PC-3 (cell line): ENCODE data around the gene ST8SIA5. TPM values are rescaled to one million over a fixed set of nuclear protein-coding genes. Genes with fewer than 3 reads are reported as not detected.

Experiments used
- ATAC-seq: fragments of 200-7000 bp; cut with Tn5 transposase; 2 replicates; pipeline ENCODE4 v1.9.1; 2020; ENCODE audit warnings: mild to moderate bottlenecking, moderate library complexity
- BruUV-seq: library from RNA; stranded (reverse); fragments of 400-500 nt; replicated peaks from 2 replicates; lab custom pipeline; 2021; lab: Mats Ljungman, UMichigan
- CTCF ChIA-PET: fragments of 300-600 bp; sonication (Branson Sonifier 250); formaldehyde crosslinking; loops from one replicate; lab custom pipeline; 2022; ENCODE audit warnings: antibody characterized with exemption; lab: Charles Lee
- POLR2A ChIA-PET: fragments of 300-600 bp; sonication (Branson Sonifier 250); formaldehyde crosslinking; loops from one replicate; lab custom pipeline; 2022; ENCODE audit warnings: antibody characterized with exemption; ENCODE audit not compliant: unreplicated experiment; lab: Charles Lee
- DNase-seq: peaks from one replicate; pipeline ENCODE4 v3.0.0-alpha.2; 2015
- H2AFZ ChIP-seq: fragments of 300-600 bp; sonication (generic); 2 replicates; pipeline ENCODE4 v1.6.0; 2016; ENCODE audit warnings: antibody characterized with exemption, low read length
- H3F3A ChIP-seq: fragments of 300-600 bp; sonication (generic); one replicate; pipeline ENCODE4 v1.6.0; 2017; ENCODE audit warnings: antibody characterized with exemption, low read length, control low read depth, mild to moderate bottlenecking; ENCODE audit not compliant: unreplicated experiment
- H3K27ac ChIP-seq: fragments of 300-600 bp; sonication (generic); 2 replicates; pipeline ENCODE4 v1.5.1; 2016; ENCODE audit warnings: mild to moderate bottlenecking, low read length
- H3K27me3 ChIP-seq: fragments of 300-600 bp; sonication (generic); 2 replicates; pipeline ENCODE4 v1.6.1; 2016; ENCODE audit warnings: low read length, mixed read lengths
- H3K36me3 ChIP-seq: fragments of 300-600 bp; sonication (generic); 2 replicates; pipeline ENCODE4 v1.6.1; 2016; ENCODE audit warnings: low read depth, mixed run types, low read length, mixed read lengths
- H3K4me1 ChIP-seq: fragments of 300-600 bp; sonication (generic); 2 replicates; pipeline ENCODE4 v1.5.1; 2016; ENCODE audit warnings: low read length; ENCODE audit not compliant: insufficient read depth
- H3K4me2 ChIP-seq: fragments of 300-600 bp; sonication (generic); 2 replicates; pipeline ENCODE4 v1.6.0; 2016; ENCODE audit warnings: low read length
- H3K4me3 ChIP-seq: fragments of 300-600 bp; sonication (generic); 2 replicates; pipeline ENCODE4 v1.5.1; 2016; ENCODE audit warnings: mild to moderate bottlenecking, low read length, mixed read lengths
- H3K79me2 ChIP-seq: fragments of 300-600 bp; sonication (generic); 2 replicates; pipeline ENCODE4 v1.6.1; 2017; ENCODE audit warnings: low read length, mixed read lengths
- H3K9ac ChIP-seq: fragments of 300-600 bp; sonication (generic); 2 replicates; pipeline ENCODE4 v1.6.0; 2016; ENCODE audit warnings: mild to moderate bottlenecking, low read length
- H3K9me2 ChIP-seq: fragments of 300-600 bp; sonication (generic); replicated peaks from 2 replicates; pipeline ENCODE4 v1.6.1; 2016; ENCODE audit warnings: mixed run types, low read length, mixed read lengths
- H3K9me3 ChIP-seq: fragments of 300-600 bp; sonication (generic); 2 replicates; pipeline ENCODE4 v1.6.1; 2016; ENCODE audit warnings: low read length, mixed read lengths
- H4K20me1 ChIP-seq: fragments of 300-600 bp; sonication (generic); 2 replicates; pipeline ENCODE4 v1.6.1; 2016; ENCODE audit warnings: low read length, mixed read lengths
- CTCF ChIP-seq: fragments of 300-600 bp; sonication (generic); conservative IDR thresholded peaks from 2 replicates; pipeline ENCODE4 v1.5.1; 2017; ENCODE audit warnings: antibody characterized with exemption, low read depth, mild to moderate bottlenecking, low read length
- EZH2 ChIP-seq: fragments of 300-600 bp; sonication (generic); IDR thresholded peaks from one replicate; pipeline ENCODE4 v1.6.1; 2017; ENCODE audit warnings: antibody characterized with exemption, mild to moderate bottlenecking, low read length; ENCODE audit not compliant: unreplicated experiment
- EZH2phosphoT487 ChIP-seq: fragments of 300-600 bp; sonication (generic); IDR thresholded peaks from 2 replicates; pipeline ENCODE4 v1.6.1; 2018; ENCODE audit warnings: mild to moderate bottlenecking, antibody characterized with exemption, low read length, borderline replicate concordance
- intact Hi-C: fragments of 100-400 bp; cut with micrococcal nuclease; formaldehyde crosslinking; loops from 2 replicates; pipeline ENCODE4 v1.9.0; 2023
- total RNA-seq: library from RNA; depleted of rRNA; stranded (reverse); fragments of >200 nt; gene quantifications from 2 replicates; pipeline ENCODE4 v1.2.3, GENCODE V29; 2014

ST8SIA5 gene
- total RNA-seq, 1 experiment from 2014 or later = 0.04 TPM

GRCh38 chr18:46731316-46731715 lies 25.5 kb downstream of the ST8SIA5 start:
- no TSS peak for BruUV-seq
- Histone ChIP-seq H3K4me2 (no peak overlapping the region), H3K36me3 (no peaks in the 10 kb centered on the region), H4K20me1 (no peaks in the 10 kb centered on the region), H3K27me3 (no peaks in the 10 kb centered on the region), H3K4me1 (no peaks in the 10 kb centered on the region), H3K4me3 (no peak overlapping the region), H3K9ac (no peak overlapping the region), H3K27ac (no peak overlapping the region), H3K9me3 (no peaks in the 10 kb centered on the region), H2AFZ (no peak overlapping the region), H3K9me2 (no peaks in the 10 kb centered on the region), H3K79me2 (no peaks in the 10 kb centered on the region), H3F3A (no peaks in the 10 kb centered on the region)
- ChIA-PET CTCF (no interaction called here), POLR2A (no interaction called here)
- ATAC-seq (no peak), DNase-seq (no peak)
- no peak for TF ChIP-seq EZH2
- TF ChIP-seq CTCF = no peak
- TF ChIP-seq EZH2phosphoT487 = no peak
- intact Hi-C loops = no loop called here

- no peaks in the 10 kb centered on the region for H3K9me2 ChIP-seq
- intact Hi-C loops = no loop called here
- DNase-seq = no peak
- H3F3A ChIP-seq = no peaks in the 10 kb centered on the region
- no peaks in the 10 kb centered on the region for H3K4me1 ChIP-seq
- H3K79me2 ChIP-seq = no peaks in the 10 kb centered on the region
- no peaks in the 10 kb centered on the region for H3K36me3 ChIP-seq
- POLR2A ChIA-PET = no interaction called here
- H4K20me1 ChIP-seq = no peaks in the 10 kb centered on the region
- no TSS peak for BruUV-seq
- no peak overlapping the region for H3K4me2 ChIP-seq
- H3K9me3 ChIP-seq = no peaks in the 10 kb centered on the region
- no peak overlapping the region for H3K27ac ChIP-seq
- no peak overlapping the region for H3K9ac ChIP-seq
- H3K4me3 ChIP-seq = no peak overlapping the region
- no peaks in the 10 kb centered on the region for H3K27me3 ChIP-seq
- CTCF ChIA-PET = no interaction called here
- TF ChIP-seq EZH2 (no peak), CTCF (no peak), EZH2phosphoT487 (no peak)
- no peak overlapping the region for H2AFZ ChIP-seq
- no peak for ATAC-seq
These were observed 28.5 kb downstream of the ST8SIA5 start for GRCh38 chr18:46728219-46728930.

- no peaks in the 10 kb centered on the region for H3K36me3 ChIP-seq
- no peak overlapping the region for H3K9ac ChIP-seq
- no peak overlapping the region for H3K4me3 ChIP-seq
- no peak overlapping the region for H3K4me2 ChIP-seq
- BruUV-seq = no TSS peak
- no peaks in the 10 kb centered on the region for H4K20me1 ChIP-seq
- intact Hi-C loops = no loop called here
- no peaks in the 10 kb centered on the region for H3K79me2 ChIP-seq
- CTCF ChIA-PET = no interaction called here
- H3K27ac ChIP-seq = no peak overlapping the region
- no peaks in the 10 kb centered on the region for H3K27me3 ChIP-seq
- no peak for ATAC-seq
- H2AFZ ChIP-seq = no peak overlapping the region
- H3K9me3 ChIP-seq = no peaks in the 10 kb centered on the region
- no peaks in the 10 kb centered on the region for H3K4me1 ChIP-seq
- no peak for TF ChIP-seq EZH2
- TF ChIP-seq EZH2phosphoT487 = no peak
- no peak for TF ChIP-seq CTCF
- H3F3A ChIP-seq = no peaks in the 10 kb centered on the region
- H3K9me2 ChIP-seq = no peaks in the 10 kb centered on the region
- DNase-seq = no peak
- POLR2A ChIA-PET = no interaction called here
These were observed 29.7 kb downstream of the ST8SIA5 start for GRCh38 chr18:46727177-46727576.
